Measurements from ENCODE around the gene CDK6. TPM values are rescaled to one million over a fixed set of nuclear protein-coding genes. Genes with fewer than 3 reads are reported as not detected.

CDK6 gene
- total RNA-seq, 2 donors from 2014 or later: 32.6 to 35.0 TPM

- Histone ChIP-seq H3K9me3 (no peaks in the 10 kb centered on the region), H3K27ac (no peak overlapping the region), H3K4me3 (no peak overlapping the region), H3K4me1 (peaks cover 4% of the 10 kb centered on the region), H3K36me3 (replicated peaks in 1 of 2; ENCODE audit: insufficient read depth in 1 of 2, low read depth in 2 of 2) (no peaks in the 10 kb centered on the region), H3K27me3 (no peaks in the 10 kb centered on the region)
- DNase-seq (no peak), ATAC-seq (no peak)
- 94 to 96% methylated on average over 4 of the region's 4 CpGs for WGBS, 2 donors
- TF ChIP-seq, protein P1, sequence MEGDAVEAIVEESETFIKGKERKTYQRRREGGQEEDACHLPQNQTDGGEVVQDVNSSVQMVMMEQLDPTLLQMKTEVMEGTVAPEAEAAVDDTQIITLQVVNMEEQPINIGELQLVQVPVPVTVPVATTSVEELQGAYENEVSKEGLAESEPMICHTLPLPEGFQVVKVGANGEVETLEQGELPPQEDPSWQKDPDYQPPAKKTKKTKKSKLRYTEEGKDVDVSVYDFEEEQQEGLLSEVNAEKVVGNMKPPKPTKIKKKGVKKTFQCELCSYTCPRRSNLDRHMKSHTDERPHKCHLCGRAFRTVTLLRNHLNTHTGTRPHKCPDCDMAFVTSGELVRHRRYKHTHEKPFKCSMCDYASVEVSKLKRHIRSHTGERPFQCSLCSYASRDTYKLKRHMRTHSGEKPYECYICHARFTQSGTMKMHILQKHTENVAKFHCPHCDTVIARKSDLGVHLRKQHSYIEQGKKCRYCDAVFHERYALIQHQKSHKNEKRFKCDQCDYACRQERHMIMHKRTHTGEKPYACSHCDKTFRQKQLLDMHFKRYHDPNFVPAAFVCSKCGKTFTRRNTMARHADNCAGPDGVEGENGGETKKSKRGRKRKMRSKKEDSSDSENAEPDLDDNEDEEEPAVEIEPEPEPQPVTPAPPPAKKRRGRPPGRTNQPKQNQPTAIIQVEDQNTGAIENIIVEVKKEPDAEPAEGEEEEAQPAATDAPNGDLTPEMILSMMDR (IDR thresholded peaks at IDR 0.05): no peak
- TF ChIP-seq POLR2A (IDR thresholded peaks at IDR 0.05): no peak
- intact Hi-C loops (cut with DNase I): loop anchor here (10.0 kb wide), 1 partner anchor 207 kb away; the partner anchor contains the start of gene CDK6
Measured at GRCh38 chr7:92627956-92628355, 208.4 kb downstream of the CDK6 start.

DNA sequence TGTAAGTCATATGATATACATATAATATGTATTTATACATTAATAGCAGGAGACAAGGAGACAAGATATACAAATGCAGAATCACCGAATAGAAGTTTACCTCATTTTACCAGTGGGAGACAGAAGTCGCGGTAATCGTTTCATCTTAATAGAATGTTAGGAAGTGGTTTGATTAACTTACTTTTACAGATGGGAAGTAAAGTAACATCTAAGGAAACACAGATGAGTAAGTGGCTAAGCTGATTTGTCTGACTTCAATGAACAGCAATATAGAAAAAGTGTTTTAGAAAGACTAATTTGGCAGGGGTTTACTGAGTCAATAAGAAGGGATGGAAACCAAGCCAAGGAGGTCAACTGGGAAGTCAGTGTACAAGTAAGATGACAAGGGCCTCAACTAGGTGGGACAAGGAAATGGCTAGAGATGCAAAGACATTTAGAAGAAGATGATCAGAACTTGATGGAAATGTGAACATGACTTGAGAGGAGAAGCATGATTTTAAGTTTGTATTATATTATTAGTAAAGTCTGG lies 210.0 kb downstream of the CDK6 start:
- Histone ChIP-seq H3K9me3 (no peaks in the 10 kb centered on the region), H3K4me1 (peaks cover 3% of the 10 kb centered on the region), H3K27ac (no peak overlapping the region), H3K27me3 (no peaks in the 10 kb centered on the region), H3K36me3 (replicated peaks in 1 of 2; ENCODE audit: insufficient read depth in 1 of 2, low read depth in 2 of 2) (no peaks in the 10 kb centered on the region), H3K4me3 (no peak overlapping the region)
- DNase-seq (no peak), ATAC-seq (no peak)
- 80 to 92% methylated on average over 4 of the region's 4 CpGs for WGBS, 2 donors
- intact Hi-C loops (cut with DNase I): loop anchor here (10.0 kb wide), 1 partner anchor 208 kb away; the partner anchor contains the start of gene CDK6
- no peak for TF ChIP-seq POLR2A (IDR thresholded peaks at IDR 0.05)
- TF ChIP-seq, protein P1 (IDR thresholded peaks at IDR 0.05): no peak

- Histone ChIP-seq H3K9me3 (no peaks in the 10 kb centered on the region), H3K27ac (no peak overlapping the region), H3K4me1 (peaks cover 3% of the 10 kb centered on the region), H3K36me3 (replicated peaks in 1 of 2; ENCODE audit: insufficient read depth in 1 of 2, low read depth in 2 of 2) (no peaks in the 10 kb centered on the region), H3K27me3 (no peaks in the 10 kb centered on the region), H3K4me3 (no peak overlapping the region)
- TF ChIP-seq POLR2A (IDR thresholded peaks at IDR 0.05): no peak
- TF ChIP-seq, protein P1 (IDR thresholded peaks at IDR 0.05): no peak
- intact Hi-C loops (cut with DNase I): loop anchor here (10.0 kb wide), 1 partner anchor 209 kb away; the partner anchor contains the start of gene CDK6
- ATAC-seq (no peak), DNase-seq (no peak)
Measured at GRCh38 chr7:92625617-92626016, 210.8 kb downstream of the CDK6 start.

GRCh38 chr7:92624298-92624996 lies 211.9 kb downstream of the CDK6 start:
- DNase-seq (no peak), ATAC-seq (no peak)
- Histone ChIP-seq H3K36me3 (replicated peaks in 1 of 2; ENCODE audit: insufficient read depth in 1 of 2, low read depth in 2 of 2) (no peaks in the 10 kb centered on the region), H3K27ac (no peak overlapping the region), H3K9me3 (no peaks in the 10 kb centered on the region), H3K4me3 (no peak overlapping the region), H3K4me1 (peaks cover 3% of the 10 kb centered on the region), H3K27me3 (no peaks in the 10 kb centered on the region)
- no peak for TF ChIP-seq POLR2A (IDR thresholded peaks at IDR 0.05)
- TF ChIP-seq, protein P1 (IDR thresholded peaks at IDR 0.05): no peak
- 96 to 100% methylated on average over 2 of the region's 2 CpGs for WGBS, 2 donors
- intact Hi-C loops (cut with DNase I): loop anchor here (10.0 kb wide), 1 partner anchor 210 kb away; the partner anchor contains the start of gene CDK6
